SU-DHL-6 (cell line): ENCODE results near the gene TUBGCP6.

ENCODE experiments used
- EZH2phosphoT487 ChIP-seq: fragments of 200-600 bp; sonication (generic), shearing (Covaris generic); conservative IDR thresholded peaks from 2 replicates; pipeline ENCODE4 v1.6.1; 2018; ENCODE audit warnings: mild to moderate bottlenecking, antibody characterized with exemption, low read length, moderate library complexity, mixed read lengths
- TF ChIP-seq, protein P1 (sequence below): fragments of 200-600 bp; sonication (generic); IDR thresholded peaks from one replicate; pipeline ENCODE4 v1.5.1; 2017; ENCODE audit warnings: antibody characterized with exemption, mild to moderate bottlenecking, low read length, moderate library complexity; ENCODE audit not compliant: insufficient read depth, poor library complexity, severe bottlenecking

DNA sequence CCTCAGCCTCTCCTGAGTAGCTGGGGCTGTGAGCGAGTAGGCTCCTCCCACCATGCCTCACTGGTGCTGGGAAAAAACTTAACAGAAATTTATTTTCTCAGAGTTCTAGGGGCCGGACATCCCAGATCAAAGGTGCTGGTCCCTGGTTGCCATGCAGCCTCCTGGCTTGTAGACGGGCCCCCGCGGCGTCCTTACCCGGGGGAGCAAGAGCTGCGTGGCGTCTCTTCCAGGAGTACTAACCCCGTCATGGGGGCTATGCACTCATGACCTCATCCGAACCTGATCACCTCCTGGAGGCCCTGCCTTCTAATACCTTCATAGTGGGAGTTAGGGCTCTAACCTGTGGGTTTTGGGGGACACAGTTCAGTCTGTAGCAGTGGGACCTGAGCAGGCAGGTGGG is 56.5 kb downstream of the TUBGCP6 start:
- TF ChIP-seq, protein P1, sequence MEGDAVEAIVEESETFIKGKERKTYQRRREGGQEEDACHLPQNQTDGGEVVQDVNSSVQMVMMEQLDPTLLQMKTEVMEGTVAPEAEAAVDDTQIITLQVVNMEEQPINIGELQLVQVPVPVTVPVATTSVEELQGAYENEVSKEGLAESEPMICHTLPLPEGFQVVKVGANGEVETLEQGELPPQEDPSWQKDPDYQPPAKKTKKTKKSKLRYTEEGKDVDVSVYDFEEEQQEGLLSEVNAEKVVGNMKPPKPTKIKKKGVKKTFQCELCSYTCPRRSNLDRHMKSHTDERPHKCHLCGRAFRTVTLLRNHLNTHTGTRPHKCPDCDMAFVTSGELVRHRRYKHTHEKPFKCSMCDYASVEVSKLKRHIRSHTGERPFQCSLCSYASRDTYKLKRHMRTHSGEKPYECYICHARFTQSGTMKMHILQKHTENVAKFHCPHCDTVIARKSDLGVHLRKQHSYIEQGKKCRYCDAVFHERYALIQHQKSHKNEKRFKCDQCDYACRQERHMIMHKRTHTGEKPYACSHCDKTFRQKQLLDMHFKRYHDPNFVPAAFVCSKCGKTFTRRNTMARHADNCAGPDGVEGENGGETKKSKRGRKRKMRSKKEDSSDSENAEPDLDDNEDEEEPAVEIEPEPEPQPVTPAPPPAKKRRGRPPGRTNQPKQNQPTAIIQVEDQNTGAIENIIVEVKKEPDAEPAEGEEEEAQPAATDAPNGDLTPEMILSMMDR = no peak
- no peak for TF ChIP-seq EZH2phosphoT487
